Upper lobe of left lung (tissue), 6 donors: ENCODE data around the gene SLF1. TPM values are rescaled to one million over a fixed set of nuclear protein-coding genes. Genes with fewer than 3 reads are reported as not detected.
A peak's percentile ranks its signal among the peaks of the same experiment; 100 is the strongest.
"Not testable (repeated sequence)": the region's sequence is repeated elsewhere in the genome, so short reads cannot be mapped to it uniquely, and the experiment has no call there.

Experiments
- ATAC-seq, 2 donors: fragments of 200-7000 bp; cut with Tn5 transposase; one replicate each; pipeline ENCODE4 v1.9.1; 2022; ENCODE audit warnings: mild to moderate bottlenecking in 2 of 2, moderate library complexity in 2 of 2; ENCODE audit not compliant: low FRiP score in 2 of 2
- DNase-seq, 2 donors: peaks; one replicate each; pipeline ENCODE4 v3.0.0-alpha.2; 2019 to 2020
- H3K27ac ChIP-seq, 4 donors: fragments of 200-600 bp; sonication (generic); one replicate each; pipeline ENCODE4 v1.5.1; 2016 to 2019
- H3K27me3 ChIP-seq, 4 donors: fragments of 200-600 bp; sonication (generic); one replicate each; pipeline ENCODE4 v1.5.1; 2017 to 2019
- H3K36me3 ChIP-seq, 4 donors: fragments of 200-600 bp; sonication (generic); one replicate each; pipeline ENCODE4 v1.5.1; 2016 to 2019
- H3K4me1 ChIP-seq, 4 donors: fragments of 200-600 bp; sonication (generic); one replicate each; pipeline ENCODE4 v1.5.1; 2018 to 2019
- H3K4me3 ChIP-seq, 4 donors: fragments of 200-600 bp; sonication (generic); one replicate each; pipeline ENCODE4 v1.5.1; 2017 to 2019; ENCODE audit warnings: mild to moderate bottlenecking in 2 of 4, moderate library complexity in 1 of 4
- H3K9me3 ChIP-seq, 4 donors: fragments of 200-600 bp; sonication (generic); one replicate each; pipeline ENCODE4 v1.5.1; 2018 to 2019
- EP300 ChIP-seq, 4 donors: sonication (generic); formaldehyde crosslinking; IDR thresholded peaks; one replicate each; pipeline ENCODE4 v1.5.1; 2017; ENCODE audit warnings: antibody characterized with exemption in 4 of 4, control low read depth in 2 of 4
- POLR2A ChIP-seq, 4 donors: fragments of 450-650 bp; IDR thresholded peaks; one replicate each; pipeline ENCODE4 v1.5.1; 2016 to 2017; ENCODE audit warnings: antibody characterized with exemption in 4 of 4, mild to moderate bottlenecking in 2 of 4
- POLR2AphosphoS5 ChIP-seq, 2 donors: sonication (generic); formaldehyde crosslinking; IDR thresholded peaks; one replicate each; pipeline ENCODE4 v1.5.1; 2017; ENCODE audit warnings: antibody characterized with exemption in 2 of 2
- WGBS, 2 donors: methylation state at CpG; one replicate each; pipeline ENCODE4 v1.1.5; 2017 to 2018; 5-methylcytosine and 5-hydroxymethylcytosine counted together
- total RNA-seq, 6 donors: library from RNA; depleted of rRNA in 4 of 6; stranded (reverse); fragments of >200 nt in 4 of 6; gene quantifications; one replicate each; pipeline versions ENCODE4 v1.1.0 to v1.2.1, GENCODE V29; 2016 to 2021
- TF ChIP-seq, protein P1 (sequence below), 6 experiments: fragments of 450-650 bp in 4 of 6; fragments of 200-600 bp in 2 of 6; sonication (generic) in 2 of 6; IDR thresholded peaks; one replicate each; pipeline ENCODE4 v1.5.1; 2016 to 2019; ENCODE audit warnings: antibody characterized with exemption in 6 of 6
- donor health status: DM: no; HTN: no; CAD: no; lungs with moderate emphysema.
- donor health status: DM: no; HTN: yes; CAD: no; lungs with severe emphysema.

The SLF1 gene
- total RNA-seq, result 10 to 100 TPM in 2 of 6 donors, 1 to 10 TPM in 4; 4.3 to 19.9 (median 8.2) TPM

DNA sequence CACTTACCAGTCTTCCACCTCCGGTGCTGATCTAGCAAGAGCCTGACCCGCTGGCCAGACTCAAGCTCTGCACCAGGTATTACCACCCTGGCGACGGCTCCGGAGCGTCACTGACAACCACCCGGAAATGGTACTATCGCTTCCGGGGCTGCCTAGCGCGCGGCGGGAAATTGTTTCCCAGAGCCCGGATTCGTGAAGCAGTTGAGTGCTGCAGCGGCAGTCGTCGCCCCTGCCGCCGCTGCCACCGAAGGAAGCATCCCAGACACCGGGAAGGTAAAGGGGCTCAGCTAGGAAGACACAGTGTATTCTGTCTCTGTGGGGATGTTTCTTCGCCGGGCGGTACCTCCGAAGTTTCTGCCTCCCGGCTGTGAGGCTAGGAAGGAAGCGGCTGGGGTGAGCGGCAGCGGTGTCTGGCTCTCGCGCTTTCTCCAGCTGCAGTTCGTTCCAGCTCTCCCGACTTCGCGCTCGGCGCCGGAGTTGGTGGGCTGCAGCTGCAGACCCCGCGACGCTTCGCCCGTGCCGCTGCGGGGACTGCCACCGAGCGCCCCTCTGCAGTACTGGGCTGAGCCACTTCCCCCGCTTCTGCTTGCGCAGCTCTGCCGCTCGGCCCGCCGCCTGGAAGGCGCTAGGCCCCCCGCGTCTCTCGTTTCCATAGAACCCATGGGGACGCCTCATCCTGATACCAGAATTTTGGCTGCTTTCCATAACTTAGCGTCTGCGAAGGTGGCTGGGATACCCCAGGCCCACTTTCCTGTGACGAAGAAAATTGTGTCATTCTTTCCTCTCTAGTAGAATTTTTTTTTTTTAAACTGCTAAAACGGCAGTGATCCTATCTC lies at the start of gene SLF1, which contains the start of gene KIAA0825:
Gene SLF1, plus strand, starts transcription at position 177 of the 836 bp plus-strand sequence. CDS start 10,142 bp downstream, outside the sequence.
Gene KIAA0825, minus strand, starts transcription at position 112 of the 836 bp plus-strand sequence. CDS start 81,478 bp downstream, outside the sequence.
- TF ChIP-seq POLR2A (IDR thresholded peaks at IDR 0.05) (peak in 2 of 4 donors; percentile 33 to 50), POLR2AphosphoS5 (IDR thresholded peaks at IDR 0.05) (peak; percentile 59 to 68), EP300 (IDR thresholded peaks at IDR 0.05) (no peak)
- TF ChIP-seq, protein P1, sequence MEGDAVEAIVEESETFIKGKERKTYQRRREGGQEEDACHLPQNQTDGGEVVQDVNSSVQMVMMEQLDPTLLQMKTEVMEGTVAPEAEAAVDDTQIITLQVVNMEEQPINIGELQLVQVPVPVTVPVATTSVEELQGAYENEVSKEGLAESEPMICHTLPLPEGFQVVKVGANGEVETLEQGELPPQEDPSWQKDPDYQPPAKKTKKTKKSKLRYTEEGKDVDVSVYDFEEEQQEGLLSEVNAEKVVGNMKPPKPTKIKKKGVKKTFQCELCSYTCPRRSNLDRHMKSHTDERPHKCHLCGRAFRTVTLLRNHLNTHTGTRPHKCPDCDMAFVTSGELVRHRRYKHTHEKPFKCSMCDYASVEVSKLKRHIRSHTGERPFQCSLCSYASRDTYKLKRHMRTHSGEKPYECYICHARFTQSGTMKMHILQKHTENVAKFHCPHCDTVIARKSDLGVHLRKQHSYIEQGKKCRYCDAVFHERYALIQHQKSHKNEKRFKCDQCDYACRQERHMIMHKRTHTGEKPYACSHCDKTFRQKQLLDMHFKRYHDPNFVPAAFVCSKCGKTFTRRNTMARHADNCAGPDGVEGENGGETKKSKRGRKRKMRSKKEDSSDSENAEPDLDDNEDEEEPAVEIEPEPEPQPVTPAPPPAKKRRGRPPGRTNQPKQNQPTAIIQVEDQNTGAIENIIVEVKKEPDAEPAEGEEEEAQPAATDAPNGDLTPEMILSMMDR (IDR thresholded peaks at IDR 0.05), result no peak
- DNase-seq (peak; percentile 92 to 93), ATAC-seq (peak; percentile 98)
- peaks cover 14 to 26% (median 19%) of the 10 kb centered on the region in 4 donors for H3K4me1 ChIP-seq
- no peaks in the 10 kb centered on the region for H3K27me3 ChIP-seq
- no peaks in the 10 kb centered on the region for H3K9me3 ChIP-seq
- peak within 1 kb of the TSS; percentile 79 to 90 (median 84) for H3K27ac ChIP-seq
- 0 to 1% methylated on average over 12 to 52 of the region's 63 CpGs for WGBS, 2 donors
- H3K36me3 ChIP-seq, result no peaks in the 10 kb centered on the region
- peak within 1 kb of the TSS; percentile 62 to 94 (median 84) for H3K4me3 ChIP-seq

DNA sequence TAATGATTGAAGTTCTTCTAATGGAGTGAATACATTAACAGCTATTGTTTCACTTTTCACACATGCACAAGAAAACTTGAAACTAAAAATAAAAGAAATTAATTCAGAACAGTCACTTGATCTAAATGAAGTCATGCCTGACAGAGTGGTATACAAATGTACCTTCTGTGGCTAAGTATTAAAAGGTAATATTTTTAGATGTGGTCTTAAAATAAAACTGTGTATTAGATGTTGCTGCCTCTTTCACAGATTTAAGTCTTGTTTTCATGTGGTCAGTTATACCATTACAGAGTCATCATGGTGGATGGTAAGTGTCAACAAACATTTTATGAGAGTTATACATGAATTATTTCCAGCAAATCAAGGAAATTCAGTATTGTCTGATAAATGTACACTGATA lies 47.1 kb upstream of the SLF1 start:
- no peak for DNase-seq
- Histone ChIP-seq H3K36me3 (no peaks in the 10 kb centered on the region), H3K27ac (no peak overlapping the region), H3K27me3 (no peaks in the 10 kb centered on the region), H3K9me3 (no peaks in the 10 kb centered on the region), H3K4me3 (no peak overlapping the region), H3K4me1 (no peaks in the 10 kb centered on the region)
- no peak for ATAC-seq
- TF ChIP-seq, protein P1 (IDR thresholded peaks at IDR 0.05), result no peak
- no peak for TF ChIP-seq POLR2A (IDR thresholded peaks at IDR 0.05)

DNA sequence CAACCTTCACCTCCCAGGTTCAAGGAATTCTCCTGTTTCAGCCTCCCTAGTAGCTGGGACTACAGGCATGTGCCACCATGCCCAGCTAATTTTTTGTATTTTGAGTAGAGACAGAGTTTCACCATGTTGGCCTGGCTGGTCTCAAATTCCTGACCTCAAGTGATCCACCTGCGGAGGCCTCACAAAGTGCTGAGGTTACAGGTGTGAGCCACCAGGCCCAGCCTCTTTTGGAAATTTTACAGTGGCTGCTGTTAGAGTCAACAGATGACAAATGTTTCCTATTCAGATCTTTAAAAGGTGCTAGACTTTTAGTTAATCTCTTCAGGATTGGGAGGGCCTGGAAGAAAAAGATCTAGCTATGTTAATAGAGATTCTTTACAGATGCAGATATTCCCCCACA lies 45.1 kb upstream of the SLF1 start:
- 92 to 100% methylated on average over 1 of the region's 1 CpG for WGBS, 2 donors

DNA sequence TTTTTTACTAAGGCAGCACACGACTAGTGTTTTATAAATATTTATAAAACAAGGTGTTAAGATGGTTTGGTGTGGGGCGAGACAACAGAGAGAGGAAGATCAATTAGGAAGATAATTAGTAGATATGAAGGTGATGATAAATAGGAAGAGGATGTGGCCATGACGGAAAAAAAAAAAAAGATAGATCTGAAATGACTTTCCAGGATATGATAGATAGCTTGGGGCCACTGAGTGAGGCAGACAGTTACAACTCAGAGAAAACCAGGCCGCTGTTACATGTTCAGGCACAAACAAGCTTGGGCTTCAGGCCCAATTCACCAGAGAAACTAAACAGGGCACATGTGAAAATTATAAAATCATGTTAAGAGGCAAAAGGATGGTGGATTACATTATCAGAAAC lies 43.3 kb upstream of the SLF1 start:
- Histone ChIP-seq H3K4me1 (no peaks in the 10 kb centered on the region), H3K9me3 (no peaks in the 10 kb centered on the region), H3K27me3 (no peaks in the 10 kb centered on the region), H3K36me3 (no peaks in the 10 kb centered on the region), H3K4me3 (no peak overlapping the region), H3K27ac (no peak overlapping the region)
- no peak for ATAC-seq
- no peak for DNase-seq
- 46 to 66% methylated on average over 4 of the region's 4 CpGs for WGBS, 2 donors
- TF ChIP-seq POLR2AphosphoS5 (IDR thresholded peaks at IDR 0.05), result no peak
- TF ChIP-seq, protein P1 (IDR thresholded peaks at IDR 0.05), result no peak
- no peak for TF ChIP-seq POLR2A (IDR thresholded peaks at IDR 0.05)
- TF ChIP-seq EP300 (IDR thresholded peaks at IDR 0.05), result no peak

More for the DNA sequence above, 45.1 kb upstream of the SLF1 start:
- H3K36me3 ChIP-seq, H3K9me3 ChIP-seq, H3K27me3 ChIP-seq, H3K4me3 ChIP-seq, H3K4me1 ChIP-seq, H3K27ac ChIP-seq, DNase-seq, ATAC-seq: not testable (repeated sequence)

DNA sequence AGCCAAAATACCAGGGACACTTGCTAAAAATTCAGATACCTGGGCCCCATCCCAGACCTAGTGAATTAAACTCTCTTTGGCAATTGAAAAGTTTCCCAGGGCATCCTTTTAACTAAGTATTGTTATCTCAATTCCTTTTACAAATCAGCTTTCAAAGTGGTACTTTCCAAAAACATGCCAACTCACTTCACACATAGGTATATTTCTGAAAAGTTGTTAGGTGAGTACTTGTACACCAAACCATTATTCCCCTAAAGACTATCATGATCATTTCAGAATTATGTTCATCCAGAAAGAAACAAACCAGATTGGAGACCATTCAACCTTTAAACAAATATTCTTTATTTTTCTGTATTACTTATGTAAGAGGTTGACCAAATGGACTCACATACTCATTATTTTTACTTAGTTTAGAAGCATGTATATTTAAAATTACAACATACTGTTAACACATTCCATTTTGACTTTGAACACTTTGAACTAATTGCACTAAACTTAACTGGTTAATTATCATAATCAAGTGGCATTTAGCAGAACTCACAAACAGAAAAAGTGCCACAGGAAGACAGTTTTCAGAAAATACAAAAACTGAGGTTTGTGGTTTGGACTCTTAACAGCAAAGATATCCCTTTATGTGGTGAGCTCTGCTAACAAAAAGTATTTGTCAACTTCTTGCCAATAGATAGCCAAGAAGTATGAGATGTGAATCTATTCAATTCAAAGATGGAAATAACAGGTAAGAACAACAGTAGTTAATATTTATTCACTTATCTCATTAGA lies 40.8 kb upstream of the SLF1 start:
- H3K27me3 ChIP-seq, result no peaks in the 10 kb centered on the region
- H3K4me3 ChIP-seq, result no peak overlapping the region
- no peaks in the 10 kb centered on the region for H3K9me3 ChIP-seq
- H3K4me1 ChIP-seq, result no peaks in the 10 kb centered on the region
- no peak overlapping the region for H3K27ac ChIP-seq
- DNase-seq (no peak), ATAC-seq (no peak)
- H3K36me3 ChIP-seq, result no peaks in the 10 kb centered on the region
- TF ChIP-seq, protein P1 (IDR thresholded peaks at IDR 0.05), result no peak
- TF ChIP-seq EP300 (IDR thresholded peaks at IDR 0.05) (no peak), POLR2A (IDR thresholded peaks at IDR 0.05) (no peak), POLR2AphosphoS5 (IDR thresholded peaks at IDR 0.05) (no peak)
